ENCODE measurements around the gene NACC2. TPM values are rescaled to one million over a fixed set of nuclear protein-coding genes. Genes with fewer than 3 reads are reported as not detected.

The NACC2 gene
- total and polyA plus RNA-seq, 4 donors, result 4.8 to 17.8 (median 8.8) TPM

- H3K36me3 ChIP-seq (ENCODE audit: control insufficient read depth in 4 of 4, insufficient read depth in 3 of 4, low read depth in 1 of 4, low read length in 3 of 4), result peaks cover 0 to 4% (median 0%) of the 10 kb centered on the region in 4 donors
- DNase-seq (ENCODE audit: low spot score), result no peak
- TF ChIP-seq EGR1 (IDR thresholded peaks at IDR 0.05; ENCODE audit: low read depth in 2 of 2), result no peak
- no peak for TF ChIP-seq HNF4G (IDR thresholded peaks at IDR 0.05)
- TF ChIP-seq TAF1 (conservative IDR thresholded peaks at IDR 0.05), result no peak
- no peak for TF ChIP-seq FOXA2 (IDR thresholded peaks at IDR 0.05)
- no peak for TF ChIP-seq RAD21 (IDR thresholded peaks at IDR 0.05)
- TF ChIP-seq NR2F2 (IDR thresholded peaks at IDR 0.05), result no peak
- TF ChIP-seq CTCF (IDR thresholded peaks at IDR 0.05; ENCODE audit: low read depth, low read length, missing input control), result no peak
- no peak for TF ChIP-seq ZBTB33 (IDR thresholded peaks at IDR 0.05)
- TF ChIP-seq ATF3 (IDR thresholded peaks at IDR 0.05), result no peak
- no peaks in the 10 kb centered on the region for H3K27me3 ChIP-seq (ENCODE audit: control insufficient read depth in 4 of 4, insufficient read depth in 4 of 4, low read length in 3 of 4)
- WGBS, result 82% methylated on average over 26 of the region's 26 CpGs
- peaks cover 0 to 10% (median 2%) of the 10 kb centered on the region in 4 donors for H3K4me1 ChIP-seq (ENCODE audit: control insufficient read depth in 4 of 4, insufficient read depth in 4 of 4, low read length in 3 of 4)
- H3K27ac ChIP-seq (ENCODE audit: low read depth in 1 of 2, low read length in 2 of 2), result peak overlapping the region in 1 of 2 donors; percentile 7
- no peaks in the 10 kb centered on the region for H3K9me3 ChIP-seq (ENCODE audit: control insufficient read depth in 4 of 4, low read length in 3 of 4)
- no peak overlapping the region for H3K9ac ChIP-seq (ENCODE audit: low read depth in 1 of 2, low read length in 2 of 2)
- no peak overlapping the region for H3K4me3 ChIP-seq (ENCODE audit: low read depth in 1 of 3, low read length in 3 of 3)
Measured at GRCh38 chr9:136075881-136076678, 19.0 kb downstream of the NACC2 start.

GRCh38 chr9:136075134-136075841 lies 19.8 kb downstream of the NACC2 start:
- H3K4me1 ChIP-seq (ENCODE audit: control insufficient read depth in 4 of 4, insufficient read depth in 4 of 4, low read length in 3 of 4), result peaks cover 0 to 10% (median 2%) of the 10 kb centered on the region in 4 donors
- no peak for DNase-seq (ENCODE audit: low spot score)
- WGBS, result 89% methylated on average over 35 of the region's 35 CpGs
- H3K36me3 ChIP-seq (ENCODE audit: control insufficient read depth in 4 of 4, insufficient read depth in 3 of 4, low read depth in 1 of 4, low read length in 3 of 4), result peaks cover 0 to 4% (median 0%) of the 10 kb centered on the region in 4 donors
- no peaks in the 10 kb centered on the region for H3K27me3 ChIP-seq (ENCODE audit: control insufficient read depth in 4 of 4, insufficient read depth in 4 of 4, low read length in 3 of 4)
- no peaks in the 10 kb centered on the region for H3K9me3 ChIP-seq (ENCODE audit: control insufficient read depth in 4 of 4, low read length in 3 of 4)
- no peak overlapping the region for H3K4me3 ChIP-seq (ENCODE audit: low read depth in 1 of 3, low read length in 3 of 3)
- H3K9ac ChIP-seq (ENCODE audit: low read depth in 1 of 2, low read length in 2 of 2), result no peak overlapping the region
- no peak overlapping the region for H3K27ac ChIP-seq (ENCODE audit: low read depth in 1 of 2, low read length in 2 of 2)
- TF ChIP-seq MAX (IDR thresholded peaks at IDR 0.05) (no peak), NR2F2 (IDR thresholded peaks at IDR 0.05) (no peak), SP1 (IDR thresholded peaks at IDR 0.05) (no peak), RAD21 (IDR thresholded peaks at IDR 0.05) (no peak), ATF3 (IDR thresholded peaks at IDR 0.05) (no peak), GABPA (IDR thresholded peaks at IDR 0.05 in 1 of 2, conservative IDR thresholded peaks at IDR 0.05 in 1 of 2) (no peak), REST (IDR thresholded peaks at IDR 0.05) (no peak), RXRA (IDR thresholded peaks at IDR 0.05) (no peak), EGR1 (IDR thresholded peaks at IDR 0.05; ENCODE audit: low read depth in 2 of 2) (no peak), CTCF (IDR thresholded peaks at IDR 0.05; ENCODE audit: low read depth, low read length, missing input control) (no peak), FOXA2 (IDR thresholded peaks at IDR 0.05) (no peak), HNF4G (IDR thresholded peaks at IDR 0.05) (no peak)

Data from liver (tissue), 9 donors.